Tibial nerve (tissue), 4 donors: ENCODE data around the gene LBHD2. TPM values are rescaled to one million over a fixed set of nuclear protein-coding genes. Genes with fewer than 3 reads are reported as not detected.

Experiments used
- DNase-seq, 2 donors: peaks; one replicate each; pipeline ENCODE4 v3.0.0-alpha.2; 2019; ENCODE audit warnings: low spot score in 2 of 2
- H3K27ac ChIP-seq, 4 donors: fragments of 200-600 bp; sonication (generic) in 3 of 4; one replicate each; pipeline ENCODE4 v1.5.1; 2017 to 2019; ENCODE audit warnings: mild to moderate bottlenecking in 1 of 4
- H3K27me3 ChIP-seq, 2 donors: fragments of 200-600 bp; sonication (generic) in 1 of 2; one replicate each; pipeline versions ENCODE4 v1.5.1 to v1.6.0; 2017 to 2019
- H3K36me3 ChIP-seq, 3 donors: fragments of 200-600 bp; sonication (generic); one replicate each; pipeline ENCODE4 v1.5.1; 2018 to 2019
- H3K4me1 ChIP-seq, 4 donors: fragments of 200-600 bp; sonication (generic) in 3 of 4; one replicate each; pipeline ENCODE4 v1.5.1; 2017 to 2019
- H3K4me3 ChIP-seq, 4 donors: fragments of 200-600 bp; sonication (generic) in 3 of 4; one replicate each; pipeline ENCODE4 v1.5.1; 2017 to 2019; ENCODE audit warnings: mild to moderate bottlenecking in 1 of 4, moderate library complexity in 1 of 4
- H3K9me3 ChIP-seq, 4 donors: fragments of 200-600 bp; sonication (generic) in 3 of 4; one replicate each; pipeline ENCODE4 v1.5.1; 2017 to 2019
- CTCF ChIP-seq, 5 experiments: fragments of 200-600 bp in 3 of 5; fragments of 450-650 bp in 2 of 5; sonication (generic) in 3 of 5; IDR thresholded peaks; one replicate each; pipeline ENCODE4 v1.5.1; 2016 to 2019; ENCODE audit warnings: antibody characterized with exemption in 5 of 5, mild to moderate bottlenecking in 3 of 5, moderate library complexity in 2 of 5
- EP300 ChIP-seq, 2 donors: sonication (generic); formaldehyde crosslinking; IDR thresholded peaks; one replicate each; pipeline ENCODE4 v1.6.1; 2017; ENCODE audit warnings: antibody characterized with exemption in 2 of 2, mild to moderate bottlenecking in 1 of 2
- POLR2A ChIP-seq, 2 donors: fragments of 450-650 bp; IDR thresholded peaks; one replicate each; pipeline ENCODE4 v1.6.1; 2017; ENCODE audit warnings: antibody characterized with exemption in 2 of 2, mild to moderate bottlenecking in 2 of 2, moderate library complexity in 2 of 2
- WGBS, 2 donors: methylation state at CpG; one replicate each; pipeline ENCODE4 v1.1.5; 2018; 5-methylcytosine and 5-hydroxymethylcytosine counted together
- total RNA-seq, 4 donors: library from RNA; depleted of rRNA; stranded (reverse); fragments of >200 nt; gene quantifications; one replicate each; pipeline ENCODE4 v1.1.0, GENCODE V29; 2016

The LBHD2 gene
- total RNA-seq, 4 donors from 2014 or later: not detected

- no peaks in the 10 kb centered on the region for H3K9me3 ChIP-seq
- WGBS, 2 donors: 68 to 71% methylated on average over 5 of the region's 5 CpGs
- H3K4me1 ChIP-seq: peaks cover 0 to 68% (median 25%) of the 10 kb centered on the region in 4 donors
- no peak for DNase-seq
- peaks cover 0 to 7% (median 0%) of the 10 kb centered on the region in 3 donors for H3K36me3 ChIP-seq
- H3K27me3 ChIP-seq: no peaks in the 10 kb centered on the region
- no peak overlapping the region for H3K27ac ChIP-seq
- no peak overlapping the region for H3K4me3 ChIP-seq
- TF ChIP-seq CTCF (IDR thresholded peaks at IDR 0.05): no peak
- no peak for TF ChIP-seq POLR2A (IDR thresholded peaks at IDR 0.05)
- TF ChIP-seq EP300 (IDR thresholded peaks at IDR 0.05): no peak
These were observed 33.1 kb upstream of the LBHD2 start for GRCh38 chr14:103050935-103051334.

DNA sequence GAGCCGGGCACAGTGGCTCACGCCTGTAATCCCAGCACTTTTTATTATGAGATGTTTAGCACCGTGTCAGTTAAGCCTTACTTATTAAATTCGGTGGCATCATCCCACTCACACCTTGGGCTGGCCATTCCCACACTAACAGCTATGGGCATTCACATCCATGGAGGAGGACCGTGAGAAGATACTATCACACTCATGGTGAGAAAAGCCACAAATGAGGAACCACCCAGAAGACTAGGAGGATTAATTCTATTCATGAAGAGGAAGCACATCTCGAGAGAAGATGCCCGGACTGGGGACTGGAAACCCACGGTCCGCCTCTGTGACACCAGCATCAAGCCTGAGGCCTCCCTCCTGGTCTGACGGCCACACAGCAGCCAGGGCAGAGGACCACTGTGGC is 31.6 kb upstream of the LBHD2 start:
- TF ChIP-seq CTCF (IDR thresholded peaks at IDR 0.05) (no peak), POLR2A (IDR thresholded peaks at IDR 0.05) (no peak), EP300 (IDR thresholded peaks at IDR 0.05) (no peak)
- Histone ChIP-seq H3K4me1 (peaks cover 0 to 58% (median 26%) of the 10 kb centered on the region in 4 donors), H3K9me3 (no peaks in the 10 kb centered on the region), H3K27ac (no peak overlapping the region), H3K36me3 (no peaks in the 10 kb centered on the region), H3K27me3 (no peaks in the 10 kb centered on the region), H3K4me3 (no peak overlapping the region)
- DNase-seq: no peak
- 83 to 90% methylated on average over 10 of the region's 10 CpGs for WGBS, 2 donors

- H3K27me3 ChIP-seq: no peaks in the 10 kb centered on the region
- H3K27ac ChIP-seq: peak overlapping the region; percentile 76 to 96 (median 86)
- peaks cover 0 to 64% (median 34%) of the 10 kb centered on the region in 4 donors for H3K4me1 ChIP-seq
These were observed 28.3 kb upstream of the LBHD2 start for GRCh38 chr14:103055695-103056094.

DNA sequence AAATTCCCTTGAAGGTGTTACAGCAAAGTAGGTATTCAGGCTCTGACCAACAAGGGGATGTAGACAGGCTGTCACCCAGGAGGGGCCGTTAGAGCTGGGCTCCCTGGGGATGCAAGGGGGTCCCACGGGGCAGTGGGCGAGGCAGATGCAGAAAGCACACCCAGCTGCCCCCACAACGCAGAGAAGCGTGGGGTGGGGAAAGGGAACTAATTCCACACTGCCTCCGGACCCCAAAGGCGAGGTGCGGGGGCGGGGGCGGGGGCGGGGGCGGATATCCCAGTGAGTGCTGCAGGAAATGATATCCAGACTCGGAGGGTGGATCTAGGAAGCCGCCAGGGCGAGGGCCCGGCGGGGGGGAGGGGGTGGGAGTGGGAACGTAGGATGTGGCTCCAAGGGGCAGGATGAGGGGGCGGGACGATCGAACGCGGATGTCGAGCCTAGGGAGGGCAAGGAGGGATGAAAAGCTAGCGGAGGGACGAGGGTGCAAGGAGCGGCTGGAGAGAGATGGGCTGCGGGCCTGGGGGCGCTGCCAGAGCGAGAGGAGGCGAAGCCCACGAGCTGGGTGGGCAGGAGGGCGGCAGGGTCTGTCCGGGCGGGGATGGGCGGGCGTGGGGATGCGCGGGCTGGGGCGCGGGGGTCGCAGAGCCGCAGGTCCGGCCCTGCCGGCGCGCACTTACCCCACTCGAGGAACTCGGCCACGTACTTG is 27.5 kb upstream of the LBHD2 start:
- Histone ChIP-seq H3K27ac (peak overlapping the region; percentile 76 to 96 (median 86)), H3K27me3 (no peaks in the 10 kb centered on the region), H3K9me3 (no peaks in the 10 kb centered on the region), H3K4me3 (peak overlapping the region; percentile 63 to 99 (median 94)), H3K4me1 (peaks cover 0 to 64% (median 30%) of the 10 kb centered on the region in 4 donors), H3K36me3 (no peaks in the 10 kb centered on the region)
- 1% methylated on average over 33 to 47 of the region's 50 CpGs for WGBS, 2 donors
- DNase-seq: peak in 1 of 2 donors; percentile 41
- TF ChIP-seq POLR2A (IDR thresholded peaks at IDR 0.05): no peak
- no peak for TF ChIP-seq EP300 (IDR thresholded peaks at IDR 0.05)
- TF ChIP-seq CTCF (IDR thresholded peaks at IDR 0.05): no peak

More at GRCh38 chr14:103055695-103056094, 28.3 kb upstream of the LBHD2 start:
- Histone ChIP-seq H3K36me3 (no peaks in the 10 kb centered on the region), H3K9me3 (no peaks in the 10 kb centered on the region), H3K4me3 (peak overlapping the region; percentile 63 to 99 (median 94))
- no peak for DNase-seq
- 40 to 41% methylated on average over 8 of the region's 8 CpGs for WGBS, 2 donors
- TF ChIP-seq EP300 (IDR thresholded peaks at IDR 0.05) (no peak), POLR2A (IDR thresholded peaks at IDR 0.05) (no peak), CTCF (IDR thresholded peaks at IDR 0.05) (no peak)

DNA sequence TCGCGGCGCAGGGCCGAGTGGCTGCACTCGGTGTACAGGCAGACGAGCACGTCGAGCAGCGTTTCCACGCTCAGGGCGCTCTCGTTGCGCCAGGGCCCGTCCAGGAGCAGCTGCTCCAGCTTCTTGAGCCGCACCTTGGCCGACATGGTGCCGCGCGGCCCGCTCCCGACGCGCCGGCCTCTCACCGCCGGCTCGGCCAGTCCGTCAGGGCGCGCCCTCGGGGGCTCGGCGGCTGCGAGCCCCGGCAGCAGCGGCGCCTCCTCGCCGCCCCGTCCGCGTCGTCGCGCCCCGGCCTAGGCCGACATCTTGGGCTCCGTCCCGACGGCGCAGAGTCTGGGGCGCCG is 27.0 kb upstream of the LBHD2 start:
- Histone ChIP-seq H3K27me3 (no peaks in the 10 kb centered on the region), H3K27ac (peak overlapping the region; percentile 76 to 96 (median 86)), H3K4me3 (peak overlapping the region; percentile 63 to 99 (median 94)), H3K36me3 (no peaks in the 10 kb centered on the region), H3K9me3 (no peaks in the 10 kb centered on the region), H3K4me1 (peaks cover 0 to 60% (median 29%) of the 10 kb centered on the region in 4 donors)
- 0% methylated on average over 7 of the region's 53 CpGs; no CpG with 5 or more reads in 1 of the 2 donors for WGBS, 2 donors
- DNase-seq: no peak
- no peak for TF ChIP-seq POLR2A (IDR thresholded peaks at IDR 0.05)
- TF ChIP-seq CTCF (IDR thresholded peaks at IDR 0.05): no peak
- no peak for TF ChIP-seq EP300 (IDR thresholded peaks at IDR 0.05)
